Fibroblast of lung (primary cell): ENCODE data around the gene ATP10B. TPM values are rescaled to one million over a fixed set of nuclear protein-coding genes. Genes with fewer than 3 reads are reported as not detected.

Source experiments
- DNase-seq, 2 donors: peaks; one replicate each; pipeline versions ENCODE4 v3.0.0 to v3.0.0-alpha.2; 2010; ENCODE audit warnings: low read depth in 2 of 2
- H2AFZ ChIP-seq: 2 replicates; pipeline ENCODE4 v1.5.1; 2012; ENCODE audit warnings: low read length, control low read depth, inconsistent platforms
- H3K27ac ChIP-seq: 2 replicates; pipeline ENCODE4 v1.5.1; 2011; ENCODE audit warnings: low read length, control low read depth; ENCODE audit not compliant: insufficient read depth
- H3K27me3 ChIP-seq: 2 replicates; pipeline ENCODE4 v1.5.1; 2011; ENCODE audit warnings: mild to moderate bottlenecking, low read length; ENCODE audit not compliant: control insufficient read depth, insufficient read depth
- H3K36me3 ChIP-seq: 2 replicates; pipeline ENCODE4 v1.5.1; 2011; ENCODE audit warnings: low read length; ENCODE audit not compliant: control insufficient read depth, insufficient read depth
- H3K4me1 ChIP-seq: 2 replicates; pipeline ENCODE4 v1.5.1; 2011; ENCODE audit warnings: low read length; ENCODE audit not compliant: control insufficient read depth, insufficient read depth; ENCODE audit errors: extremely low read depth
- H3K4me2 ChIP-seq: 2 replicates; pipeline ENCODE4 v1.5.1; 2011; ENCODE audit warnings: low read length, control low read depth; ENCODE audit not compliant: insufficient read depth; ENCODE audit errors: extremely low read depth
- H3K4me3 ChIP-seq, 4 experiments: fragments of 200-600 bp in 1 of 4; sonication (generic) in 1 of 4; replicated peaks in 1 of 4; 2 replicates each; pipeline ENCODE4 v1.5.1; 2011 to 2016; ENCODE audit warnings: low read length in 4 of 4, low read depth in 3 of 4, mild to moderate bottlenecking in 3 of 4, control low read depth in 2 of 4, inconsistent platforms in 1 of 4, mixed read lengths in 1 of 4; ENCODE audit not compliant: insufficient read depth in 1 of 4; ENCODE audit errors: control extremely low read depth in 1 of 4
- H3K79me2 ChIP-seq: 2 replicates; pipeline ENCODE4 v1.5.1; 2012; ENCODE audit warnings: mild to moderate bottlenecking, low read length, inconsistent platforms; ENCODE audit not compliant: control insufficient read depth, insufficient read depth
- H3K9ac ChIP-seq: 2 replicates; pipeline ENCODE4 v1.5.1; 2011; ENCODE audit warnings: mild to moderate bottlenecking, low read length, control low read depth; ENCODE audit not compliant: insufficient read depth
- H3K9me3 ChIP-seq: 2 replicates; pipeline ENCODE4 v1.5.1; 2012; ENCODE audit warnings: low read depth, low read length; ENCODE audit not compliant: control insufficient read depth, insufficient read depth
- H4K20me1 ChIP-seq: 2 replicates; pipeline ENCODE4 v1.5.1; 2011; ENCODE audit warnings: low read length; ENCODE audit not compliant: control insufficient read depth, insufficient read depth; ENCODE audit errors: extremely low read depth
- EZH2 ChIP-seq: IDR thresholded peaks from 2 replicates; pipeline ENCODE4 v1.5.1; 2012; ENCODE audit warnings: low read length, control low read depth, mild to moderate bottlenecking; ENCODE audit errors: missing control alignments
- polyA plus RNA-seq, 2 donors: library from polyadenylated mRNA; depleted of rRNA in 1 of 2; stranded (reverse) in 1 of 2; unstranded in 1 of 2; fragments of >200 nt; gene quantifications; 2 replicates each; pipeline ENCODE4 v1.2.1, GENCODE V29; 2011 to 2012; ENCODE audit warnings: missing spikeins in 1 of 2
- total RNA-seq: library from RNA; depleted of rRNA; stranded (reverse); fragments of >200 nt; gene quantifications from 2 replicates; pipeline ENCODE4 v1.2.1, GENCODE V29; 2014
- TF ChIP-seq, protein P1 (sequence below), 2 donors: IDR thresholded peaks in 1 of 2; conservative IDR thresholded peaks in 1 of 2; 1 replicate in 1 of 2; 2 replicates in 1 of 2; pipeline ENCODE4 v1.5.1; 2011 to 2012; ENCODE audit warnings: low read length in 2 of 2, control low read depth in 1 of 2, inconsistent platforms in 1 of 2, low read depth in 1 of 2, mild to moderate bottlenecking in 1 of 2

ATP10B gene
- total and polyA plus RNA-seq, 2 donors (not counting 1 experiment from before 2014, with no cell fraction given), result not detected

DNA sequence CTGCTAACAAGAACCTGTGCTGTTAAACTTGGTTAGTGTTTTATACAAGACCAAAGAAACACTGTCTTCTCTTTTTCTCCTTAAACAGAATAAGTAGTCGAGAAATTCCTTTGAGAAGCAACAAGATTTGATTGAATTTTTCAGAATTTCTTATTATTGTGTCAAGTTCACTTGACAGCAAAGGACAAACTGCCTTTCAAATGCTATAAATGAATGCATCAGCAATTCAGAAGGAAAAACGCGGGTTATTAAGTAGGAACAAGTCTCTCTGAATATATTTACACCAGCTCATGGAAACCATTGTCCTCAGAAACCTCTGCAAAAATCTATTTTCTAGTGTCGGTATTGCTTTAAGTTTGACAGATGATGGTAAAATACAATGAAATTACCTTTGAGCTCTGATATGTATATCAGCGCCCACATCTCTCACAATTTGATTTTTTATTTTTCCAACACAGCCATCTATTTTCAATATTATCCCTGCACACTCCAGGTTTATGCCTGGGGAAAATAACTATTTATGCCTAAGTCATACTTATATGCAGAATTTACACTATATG, 4.4 kb downstream of the ATP10B start:
- Histone ChIP-seq H3K4me1 (no peaks in the 10 kb centered on the region), H3K36me3 (no peaks in the 10 kb centered on the region), H3K79me2 (no peaks in the 10 kb centered on the region), H2AFZ (no peak overlapping the region), H3K27me3 (no peaks in the 10 kb centered on the region), H3K4me3 (no peak overlapping the region), H3K27ac (no peak overlapping the region), H3K9me3 (no peaks in the 10 kb centered on the region), H4K20me1 (no peaks in the 10 kb centered on the region), H3K9ac (no peak overlapping the region), H3K4me2 (no peak overlapping the region)
- TF ChIP-seq EZH2, result no peak
- TF ChIP-seq, protein P1, sequence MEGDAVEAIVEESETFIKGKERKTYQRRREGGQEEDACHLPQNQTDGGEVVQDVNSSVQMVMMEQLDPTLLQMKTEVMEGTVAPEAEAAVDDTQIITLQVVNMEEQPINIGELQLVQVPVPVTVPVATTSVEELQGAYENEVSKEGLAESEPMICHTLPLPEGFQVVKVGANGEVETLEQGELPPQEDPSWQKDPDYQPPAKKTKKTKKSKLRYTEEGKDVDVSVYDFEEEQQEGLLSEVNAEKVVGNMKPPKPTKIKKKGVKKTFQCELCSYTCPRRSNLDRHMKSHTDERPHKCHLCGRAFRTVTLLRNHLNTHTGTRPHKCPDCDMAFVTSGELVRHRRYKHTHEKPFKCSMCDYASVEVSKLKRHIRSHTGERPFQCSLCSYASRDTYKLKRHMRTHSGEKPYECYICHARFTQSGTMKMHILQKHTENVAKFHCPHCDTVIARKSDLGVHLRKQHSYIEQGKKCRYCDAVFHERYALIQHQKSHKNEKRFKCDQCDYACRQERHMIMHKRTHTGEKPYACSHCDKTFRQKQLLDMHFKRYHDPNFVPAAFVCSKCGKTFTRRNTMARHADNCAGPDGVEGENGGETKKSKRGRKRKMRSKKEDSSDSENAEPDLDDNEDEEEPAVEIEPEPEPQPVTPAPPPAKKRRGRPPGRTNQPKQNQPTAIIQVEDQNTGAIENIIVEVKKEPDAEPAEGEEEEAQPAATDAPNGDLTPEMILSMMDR (conservative IDR thresholded peaks at IDR 0.05 in 1 of 2, IDR thresholded peaks at IDR 0.05 in 1 of 2; ENCODE audit: low read depth in 1 of 2, low read length in 2 of 2), result no peak
- no peak for DNase-seq

DNA sequence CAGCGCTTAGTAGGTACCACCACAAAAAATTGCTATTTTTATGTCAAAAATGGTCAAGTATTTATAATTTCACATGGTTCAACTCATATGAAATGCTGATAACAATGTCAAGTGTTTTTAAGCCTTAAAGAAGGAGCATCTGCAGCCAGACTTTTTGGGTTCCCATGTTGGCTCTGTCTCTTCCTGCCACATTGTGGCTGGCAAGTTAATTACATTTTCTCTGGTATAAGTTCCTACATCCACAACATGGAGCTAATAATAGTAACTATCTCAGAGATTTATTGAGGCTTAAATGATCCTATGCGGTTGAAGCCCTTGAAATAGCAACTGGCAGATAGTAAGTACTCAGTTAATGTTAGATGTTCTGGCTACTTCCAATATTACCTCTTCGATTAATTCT, 5.4 kb downstream of the ATP10B start:
- Histone ChIP-seq H3K4me2 (no peak overlapping the region), H3K4me3 (no peak overlapping the region), H3K27me3 (no peaks in the 10 kb centered on the region), H3K36me3 (no peaks in the 10 kb centered on the region), H3K4me1 (no peaks in the 10 kb centered on the region), H3K27ac (no peak overlapping the region), H3K9ac (no peak overlapping the region), H2AFZ (no peak overlapping the region), H3K9me3 (no peaks in the 10 kb centered on the region), H4K20me1 (no peaks in the 10 kb centered on the region), H3K79me2 (no peaks in the 10 kb centered on the region)
- TF ChIP-seq, protein P1 (conservative IDR thresholded peaks at IDR 0.05 in 1 of 2, IDR thresholded peaks at IDR 0.05 in 1 of 2; ENCODE audit: low read depth in 1 of 2, low read length in 2 of 2), result no peak
- TF ChIP-seq EZH2, result no peak
- DNase-seq, result no peak

DNA sequence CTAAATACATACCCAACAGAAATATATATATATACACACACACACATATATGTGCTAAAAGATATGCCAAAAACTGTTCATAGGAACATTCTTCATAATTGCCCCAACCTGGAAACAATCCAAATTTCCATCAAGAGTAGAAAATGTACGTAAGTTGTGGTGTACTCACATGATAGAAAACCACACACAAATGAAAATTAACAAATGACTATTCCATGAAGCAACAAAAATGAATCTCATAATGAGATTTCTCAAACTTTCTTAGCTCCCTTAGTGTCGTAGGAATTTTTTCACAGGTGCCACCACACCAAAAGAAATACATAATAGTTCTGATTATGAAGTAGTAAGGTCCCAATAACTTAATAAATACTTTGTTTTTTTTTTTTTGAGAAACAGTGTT, 7.8 kb downstream of the ATP10B start:
- Histone ChIP-seq H3K79me2 (no peaks in the 10 kb centered on the region), H3K36me3 (no peaks in the 10 kb centered on the region), H2AFZ (no peak overlapping the region), H3K9me3 (no peaks in the 10 kb centered on the region), H3K27me3 (no peaks in the 10 kb centered on the region), H3K4me3 (no peak overlapping the region), H3K9ac (no peak overlapping the region), H3K4me1 (no peaks in the 10 kb centered on the region), H3K27ac (no peak overlapping the region), H3K4me2 (no peak overlapping the region), H4K20me1 (no peaks in the 10 kb centered on the region)
- TF ChIP-seq, protein P1 (conservative IDR thresholded peaks at IDR 0.05 in 1 of 2, IDR thresholded peaks at IDR 0.05 in 1 of 2; ENCODE audit: low read depth in 1 of 2, low read length in 2 of 2), result no peak
- TF ChIP-seq EZH2, result no peak
- no peak for DNase-seq
